Measurements from ENCODE around the gene RSU1. TPM values are rescaled to one million over a fixed set of nuclear protein-coding genes. Genes with fewer than 3 reads are reported as not detected.

RSU1 gene
- total RNA-seq, 1 donor from 2014 or later, result 51.0 TPM

DNA sequence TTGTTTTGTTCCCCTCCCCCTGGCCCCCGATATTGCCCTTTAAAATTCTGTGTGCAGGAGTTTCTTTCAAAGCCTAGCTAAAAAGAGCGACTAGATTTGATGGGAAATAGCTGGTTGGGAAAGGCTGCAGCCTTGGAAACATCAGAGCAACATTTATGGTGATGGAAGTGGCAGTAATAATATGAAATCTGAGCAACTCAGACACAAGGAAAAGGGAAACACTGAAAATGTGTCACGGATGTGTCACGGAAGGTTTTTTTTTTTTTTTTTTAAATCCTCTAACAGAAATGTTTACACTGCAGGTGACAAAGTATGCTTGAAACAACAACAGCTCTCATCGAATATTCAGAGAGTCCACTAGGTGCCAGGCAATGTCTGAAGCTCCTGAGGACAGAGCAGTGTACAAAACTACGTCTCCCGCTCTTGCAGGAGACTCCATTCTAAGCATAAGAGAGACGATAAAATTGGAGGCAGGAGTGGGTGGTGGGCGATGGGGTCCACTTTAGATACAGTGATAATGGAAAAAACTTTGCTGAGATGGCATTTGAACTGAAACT, 143.0 kb downstream of the RSU1 start:
- DNase-seq (ENCODE audit: low spot score), result no peak

DNA sequence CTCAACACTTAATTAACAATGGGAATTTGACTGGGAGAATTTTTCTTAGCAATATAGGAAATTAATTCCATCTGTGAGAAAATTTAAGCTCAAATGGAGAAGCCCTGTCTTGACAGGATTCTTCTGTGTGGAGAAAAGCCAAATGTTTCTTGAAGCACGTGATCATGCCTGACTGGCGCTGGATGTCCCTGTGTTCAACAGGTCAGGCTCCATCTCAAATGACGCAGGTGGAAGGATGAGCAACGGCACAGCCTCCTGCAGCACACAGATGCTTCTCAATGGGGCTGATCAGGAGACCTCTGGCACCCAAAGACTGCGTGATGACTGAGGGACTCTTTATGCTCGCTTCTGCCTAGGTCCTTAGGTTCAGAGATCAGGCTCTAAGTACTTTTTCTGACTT, 143.8 kb downstream of the RSU1 start:
- no peak for DNase-seq (ENCODE audit: low spot score)

DNA sequence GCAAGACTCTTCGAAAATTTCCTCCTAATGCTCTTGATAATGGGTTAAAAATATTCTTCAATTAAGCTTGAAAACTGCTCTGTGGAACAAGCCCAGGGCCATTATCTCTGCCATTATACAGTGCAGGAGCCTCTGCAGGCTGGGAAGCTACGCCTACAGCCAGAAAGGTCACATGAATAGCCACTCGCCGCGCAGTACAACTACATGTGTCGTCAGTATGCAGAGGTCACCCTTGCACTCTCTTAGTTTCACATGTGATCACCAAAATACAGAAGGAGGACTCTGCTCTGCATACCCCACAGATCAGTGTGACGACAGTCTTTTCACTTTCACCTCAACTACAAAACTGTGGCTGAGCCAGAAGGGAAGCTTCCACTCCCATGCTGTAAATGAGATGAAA, 153.8 kb downstream of the RSU1 start:
- DNase-seq (ENCODE audit: low spot score), result no peak

DNA sequence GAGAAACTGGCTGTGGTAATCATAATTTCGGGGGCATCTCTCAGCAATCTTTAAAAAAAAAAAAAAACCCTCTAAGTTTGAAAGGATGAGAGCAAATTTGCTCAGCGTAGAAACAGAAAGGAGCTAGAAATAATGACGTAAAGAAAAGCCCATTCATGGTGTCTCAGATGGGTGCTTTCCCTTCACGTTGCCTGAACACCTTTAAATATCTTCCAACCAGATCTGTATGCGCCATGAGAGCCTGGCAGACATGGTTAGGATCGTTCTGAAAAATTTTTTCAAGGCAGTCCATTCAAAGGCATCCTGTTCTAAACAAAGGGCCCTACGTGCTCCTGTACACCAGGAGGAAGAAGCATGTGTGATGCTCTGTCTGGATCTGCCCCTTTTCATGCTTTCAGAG, 154.3 kb downstream of the RSU1 start:
- DNase-seq (ENCODE audit: low spot score), result no peak

DNA sequence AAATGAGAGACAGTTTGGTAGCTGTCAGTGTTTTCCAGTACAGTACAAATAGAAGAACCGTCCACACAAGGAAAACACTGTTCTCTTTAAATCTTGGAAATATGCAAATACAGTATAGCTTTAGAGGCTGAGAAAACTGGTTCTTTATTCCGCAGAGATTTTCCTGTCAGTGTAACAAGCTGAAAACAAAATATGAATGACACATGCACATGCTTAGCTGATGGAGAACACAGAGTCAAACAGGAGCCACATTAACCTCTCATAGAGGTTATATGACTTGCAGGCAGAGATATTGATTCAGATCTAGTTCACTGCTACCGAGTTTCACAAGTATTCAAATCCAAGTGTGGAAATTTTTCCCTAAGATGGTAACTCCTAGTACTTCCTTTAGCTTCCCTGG, 160.3 kb downstream of the RSU1 start:
- DNase-seq (ENCODE audit: low spot score), result no peak

DNA sequence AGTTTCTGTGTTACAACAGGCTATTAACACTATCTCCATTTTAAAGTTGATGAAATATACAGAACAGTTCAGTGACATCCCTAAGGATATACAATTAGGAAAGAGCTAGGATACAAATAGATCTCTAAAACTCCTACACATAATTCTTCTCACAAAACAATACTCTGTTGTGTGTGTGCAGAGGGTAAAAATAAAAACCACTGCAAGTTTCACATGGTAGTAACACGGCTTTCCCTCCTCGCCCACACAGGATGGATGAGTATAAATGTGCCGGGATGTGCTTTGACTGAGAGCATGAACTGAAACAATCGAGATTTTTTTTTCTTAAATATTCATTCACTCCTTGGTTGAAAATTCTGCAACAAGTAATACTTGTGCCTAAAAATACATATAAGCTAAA, 164.0 kb downstream of the RSU1 start:
- no peak for DNase-seq (ENCODE audit: low spot score)

DNA sequence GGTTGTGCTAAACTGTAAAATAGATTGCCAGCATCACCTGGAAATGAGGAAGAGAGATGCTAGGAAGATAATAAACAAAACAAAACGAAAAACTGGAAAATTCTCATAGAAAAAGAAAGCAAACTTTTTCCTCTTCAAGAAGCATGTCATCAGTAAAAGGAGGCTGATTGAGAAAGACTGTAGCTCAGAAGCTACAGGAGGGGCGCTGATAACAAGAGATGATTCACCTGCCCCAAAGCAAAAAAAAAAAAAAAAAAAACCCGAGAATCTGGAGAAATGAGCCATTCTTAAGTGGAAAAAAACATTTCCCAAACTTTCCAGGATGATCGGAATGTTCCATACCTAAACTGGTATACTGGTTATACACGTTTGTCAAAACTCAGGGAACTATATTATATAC, 165.1 kb downstream of the RSU1 start:
- no peak for DNase-seq (ENCODE audit: low spot score)

DNA sequence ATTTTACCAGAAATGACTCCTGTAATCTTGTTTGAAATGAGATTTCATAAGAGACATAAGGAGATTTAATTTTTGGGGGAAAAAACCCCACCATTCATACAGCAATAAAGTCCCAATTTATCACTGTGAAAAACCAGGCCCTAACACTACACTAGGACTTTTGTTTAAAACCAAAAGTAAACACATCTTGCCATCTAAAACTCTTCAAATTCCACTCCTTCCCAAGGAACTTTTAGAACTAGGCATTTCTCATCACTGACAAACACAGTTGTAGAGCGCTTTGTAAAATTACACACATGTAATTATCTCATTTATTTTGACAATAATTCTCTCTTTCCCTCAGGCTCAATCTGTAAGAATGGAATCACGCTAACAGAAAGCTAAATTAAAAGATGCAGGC, 167.5 kb downstream of the RSU1 start:
- DNase-seq (ENCODE audit: low spot score), result no peak

DNA sequence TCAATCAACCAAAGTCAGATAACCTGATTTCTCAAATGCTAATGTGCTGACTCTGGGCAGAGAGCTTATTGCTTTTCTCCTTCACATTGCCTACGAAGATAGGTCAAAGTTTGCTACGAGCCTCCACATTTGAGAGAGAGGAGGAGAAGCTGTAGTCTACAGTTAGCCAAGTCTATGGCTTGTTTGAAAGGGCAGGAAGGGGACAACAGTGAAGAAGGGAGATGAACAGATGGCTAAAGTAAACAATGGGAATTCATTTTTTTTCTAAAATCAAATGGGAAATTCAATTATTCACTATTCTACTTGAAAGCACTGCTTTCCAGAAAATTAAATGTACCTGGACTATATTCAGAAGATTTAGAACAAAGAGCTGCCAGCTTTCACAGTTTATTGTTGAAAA, 168.9 kb downstream of the RSU1 start:
- DNase-seq (ENCODE audit: low spot score), result no peak

GRCh38 chr10:16646181-16647059, 170.8 kb downstream of the RSU1 start:
- no peak for DNase-seq (ENCODE audit: low spot score)

DNA sequence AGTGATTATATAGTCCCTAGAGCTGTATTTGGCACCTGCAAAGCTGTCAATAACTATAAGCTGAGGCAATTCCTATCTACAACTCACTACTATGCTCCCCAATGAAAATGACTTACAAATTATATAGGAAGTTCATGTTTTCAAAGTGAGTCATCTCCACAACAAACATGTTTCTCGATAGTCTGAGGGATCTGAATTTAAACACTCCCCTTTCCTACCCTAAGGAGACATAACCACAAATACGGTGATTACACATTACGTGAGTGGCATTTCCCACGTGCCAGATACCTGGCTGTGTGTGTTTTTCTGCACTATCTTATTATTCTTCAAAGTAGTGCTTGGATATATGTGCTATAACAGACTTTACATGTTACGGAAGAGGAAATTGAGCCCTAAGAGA, 173.1 kb downstream of the RSU1 start:
- DNase-seq (ENCODE audit: low spot score), result no peak

DNA sequence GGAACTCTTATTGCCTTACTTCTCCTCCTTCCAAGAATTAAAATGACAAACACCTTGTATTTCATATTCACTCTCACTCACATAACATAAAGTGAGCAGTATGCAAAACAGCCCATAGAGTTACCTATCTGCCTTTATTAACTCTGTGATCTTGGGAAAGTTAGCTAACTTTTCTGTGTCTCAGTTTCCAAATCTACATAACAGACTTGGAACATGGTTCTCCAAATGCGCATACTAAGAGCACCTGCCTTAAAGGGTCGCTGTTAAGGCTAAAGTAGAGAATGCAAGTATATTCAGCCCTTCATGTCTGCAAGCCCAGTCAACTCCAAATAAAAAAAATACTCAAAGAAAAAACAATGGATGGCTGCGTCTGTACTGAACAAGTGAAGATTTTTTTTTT, 173.7 kb downstream of the RSU1 start:
- no peak for DNase-seq (ENCODE audit: low spot score)

DNA sequence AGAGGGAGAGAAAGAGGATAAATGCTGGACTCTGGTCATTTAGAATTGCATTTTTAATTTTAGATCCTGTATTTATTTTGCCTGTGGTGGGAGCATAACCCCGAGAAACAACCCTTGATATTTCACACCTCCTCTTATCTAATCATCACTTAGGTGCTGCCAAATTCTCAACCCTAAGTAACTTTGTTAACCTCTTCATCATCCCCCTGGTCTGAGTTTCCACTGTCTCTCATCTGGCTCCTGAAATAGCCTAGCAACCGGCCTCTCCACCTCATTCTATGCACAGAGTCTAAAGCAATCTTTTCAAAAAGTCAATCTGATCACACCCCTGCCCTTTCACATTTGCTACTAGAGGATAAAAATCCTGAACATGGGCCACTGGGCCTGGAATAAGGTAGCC, 177.1 kb downstream of the RSU1 start:
- DNase-seq (ENCODE audit: low spot score), result no peak

GRCh38 chr10:16639471-16639870, 177.8 kb downstream of the RSU1 start:
- DNase-seq (ENCODE audit: low spot score), result no peak

- no peak for DNase-seq (ENCODE audit: low spot score)
Observed at GRCh38 chr10:16632996-16633395, 184.2 kb downstream of the RSU1 start.

DNA sequence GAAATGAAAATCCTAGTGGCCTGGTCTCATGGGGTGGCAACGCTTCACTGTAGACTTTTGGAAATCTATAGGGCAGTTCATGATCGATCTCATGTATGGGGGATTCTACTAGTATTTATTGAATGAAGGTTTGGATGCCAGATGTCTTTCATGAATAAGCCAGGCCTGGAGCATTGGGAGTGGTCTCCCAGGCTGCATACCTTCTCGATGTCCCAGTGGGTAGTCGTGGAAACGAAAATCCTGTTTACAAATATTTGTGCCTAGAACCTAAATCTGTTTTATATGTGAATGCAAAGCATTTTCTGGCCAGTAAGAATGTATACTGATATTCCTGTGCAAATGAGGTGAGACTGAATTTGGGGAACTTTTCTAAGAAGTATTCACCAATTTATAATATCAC, 190.5 kb downstream of the RSU1 start:
- no peak for DNase-seq (ENCODE audit: low spot score)

DNA sequence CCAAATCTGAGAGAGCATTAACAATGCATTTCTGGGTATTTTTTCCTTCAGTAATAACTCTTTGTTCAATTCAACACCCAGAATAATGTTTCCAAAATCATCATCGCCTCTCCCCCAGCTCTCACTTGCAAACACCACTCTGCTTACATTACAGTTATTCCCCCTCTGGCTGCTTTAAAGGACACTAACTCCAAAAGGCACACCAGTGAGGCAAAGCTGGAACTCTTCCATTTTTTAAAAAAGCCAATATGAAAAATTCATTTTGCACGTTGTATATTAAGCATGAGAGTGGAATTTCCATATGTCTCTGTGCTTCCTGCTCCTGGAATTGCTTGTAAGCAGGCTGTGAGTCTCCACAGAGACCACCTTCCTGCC, 204.3 kb downstream of the RSU1 start:
- DNase-seq (ENCODE audit: low spot score), result no peak

- DNase-seq (ENCODE audit: low spot score), result peak; percentile 21
Observed at GRCh38 chr10:16612115-16612980, 204.9 kb downstream of the RSU1 start.

GRCh38 chr10:16611037-16611436, 206.2 kb downstream of the RSU1 start:
- no peak for DNase-seq (ENCODE audit: low spot score)

DNA sequence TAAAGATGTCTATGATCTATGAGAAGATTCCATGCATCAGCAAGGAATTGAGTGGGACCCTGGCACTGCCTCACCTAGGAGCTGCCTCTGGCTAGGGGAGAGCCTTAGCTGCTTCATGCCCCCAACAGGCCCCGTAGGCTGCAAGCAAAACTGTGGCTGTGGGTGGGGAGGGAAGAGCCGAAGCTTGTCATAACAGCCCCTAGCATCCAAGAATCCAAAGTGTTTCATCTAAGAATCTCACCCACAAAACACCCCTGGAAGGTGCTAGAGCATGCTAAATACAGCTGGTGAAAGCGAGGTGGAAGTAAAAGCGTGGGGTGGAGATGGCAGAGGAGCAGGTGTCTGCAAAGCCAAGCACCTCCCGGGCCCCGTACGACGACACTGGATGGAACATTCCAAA, 208.0 kb downstream of the RSU1 start:
- DNase-seq (ENCODE audit: low spot score), result no peak

- no peak for DNase-seq (ENCODE audit: low spot score)
Observed at GRCh38 chr10:16606923-16607322, 210.3 kb downstream of the RSU1 start.

DNA sequence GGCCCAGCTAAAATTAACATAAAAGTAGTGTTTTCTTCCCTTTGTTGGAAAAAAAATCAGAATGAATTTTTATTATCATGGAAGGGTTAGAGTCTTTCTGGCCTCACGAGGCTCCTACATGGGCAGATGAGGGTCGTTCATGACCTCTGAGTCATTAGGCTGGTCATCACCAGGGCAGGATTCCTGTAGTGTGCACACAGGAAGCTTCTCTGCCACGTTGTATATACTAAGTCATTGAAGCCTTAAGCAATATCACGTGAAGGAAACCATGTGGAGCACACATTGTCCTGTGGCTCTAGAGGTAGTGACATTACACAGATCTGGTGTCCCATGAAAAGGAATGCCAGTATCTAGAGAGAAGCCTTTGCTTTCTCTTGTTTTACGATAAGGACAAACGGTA, 210.8 kb downstream of the RSU1 start:
- no peak for DNase-seq (ENCODE audit: low spot score)

DNA sequence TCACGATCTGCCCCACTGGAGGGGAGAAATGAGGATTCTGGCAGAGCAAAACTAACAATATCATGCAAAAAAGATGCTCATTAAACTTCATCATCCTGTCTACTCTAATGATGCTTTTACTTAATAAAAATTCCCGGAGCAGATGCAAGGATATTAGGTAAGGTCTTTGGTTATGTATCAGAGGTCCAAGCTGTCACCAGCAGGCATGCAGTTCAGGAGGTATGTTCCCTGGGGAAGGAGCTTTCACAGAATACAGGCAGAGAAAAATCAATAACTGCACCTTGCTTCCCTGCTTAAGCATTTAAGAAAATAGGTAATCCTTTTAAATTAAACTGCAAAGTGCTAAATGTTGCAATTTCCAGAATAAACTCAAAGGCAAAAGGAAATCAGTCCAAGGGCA, 213.9 kb downstream of the RSU1 start:
- no peak for DNase-seq (ENCODE audit: low spot score)

Data from mucosa of gallbladder (tissue), 1 donor.